Neutrophil (primary cell): Measurements from ENCODE around the gene LRRC27.

Experiments
- H3K27ac ChIP-seq: fragments of 200-600 bp; sonication (generic); 2 replicates; pipeline ENCODE4 v1.5.1; 2016; ENCODE audit warnings: mild to moderate bottlenecking, moderate library complexity
- H3K27me3 ChIP-seq: fragments of 200-600 bp; sonication (generic); 2 replicates; pipeline ENCODE4 v1.6.0; 2016; ENCODE audit warnings: mild to moderate bottlenecking
- H3K36me3 ChIP-seq: fragments of 200-600 bp; sonication (generic); 2 replicates; pipeline ENCODE4 v1.5.1; 2017
- H3K4me1 ChIP-seq, 2 experiments: fragments of 200-600 bp in 1 of 2; sonication (generic) in 1 of 2; 1 replicate in 1 of 2; 2 replicates in 1 of 2; pipeline versions ENCODE4 v1.5.1 to v1.6.1; 2013 to 2016; ENCODE audit warnings: low read depth in 1 of 2, low read length in 1 of 2, mild to moderate bottlenecking in 1 of 2, moderate library complexity in 1 of 2; ENCODE audit not compliant: control insufficient read depth in 1 of 2, insufficient read depth in 1 of 2
- H3K4me3 ChIP-seq, 2 experiments: fragments of 200-600 bp in 1 of 2; sonication (generic) in 1 of 2; 1 replicate in 1 of 2; 2 replicates in 1 of 2; pipeline ENCODE4 v1.5.1; 2013 to 2016; ENCODE audit warnings: low read depth in 1 of 2, low read length in 1 of 2, mild to moderate bottlenecking in 1 of 2, moderate library complexity in 1 of 2
- H3K9me3 ChIP-seq: fragments of 200-600 bp; sonication (generic); 2 replicates; pipeline ENCODE4 v1.5.1; 2016
- TF ChIP-seq, protein P1 (sequence below): fragments of 200-600 bp; sonication (generic); IDR thresholded peaks from 2 replicates; pipeline ENCODE4 v1.5.1; 2016; ENCODE audit warnings: antibody characterized with exemption

Gene LRRC27

DNA sequence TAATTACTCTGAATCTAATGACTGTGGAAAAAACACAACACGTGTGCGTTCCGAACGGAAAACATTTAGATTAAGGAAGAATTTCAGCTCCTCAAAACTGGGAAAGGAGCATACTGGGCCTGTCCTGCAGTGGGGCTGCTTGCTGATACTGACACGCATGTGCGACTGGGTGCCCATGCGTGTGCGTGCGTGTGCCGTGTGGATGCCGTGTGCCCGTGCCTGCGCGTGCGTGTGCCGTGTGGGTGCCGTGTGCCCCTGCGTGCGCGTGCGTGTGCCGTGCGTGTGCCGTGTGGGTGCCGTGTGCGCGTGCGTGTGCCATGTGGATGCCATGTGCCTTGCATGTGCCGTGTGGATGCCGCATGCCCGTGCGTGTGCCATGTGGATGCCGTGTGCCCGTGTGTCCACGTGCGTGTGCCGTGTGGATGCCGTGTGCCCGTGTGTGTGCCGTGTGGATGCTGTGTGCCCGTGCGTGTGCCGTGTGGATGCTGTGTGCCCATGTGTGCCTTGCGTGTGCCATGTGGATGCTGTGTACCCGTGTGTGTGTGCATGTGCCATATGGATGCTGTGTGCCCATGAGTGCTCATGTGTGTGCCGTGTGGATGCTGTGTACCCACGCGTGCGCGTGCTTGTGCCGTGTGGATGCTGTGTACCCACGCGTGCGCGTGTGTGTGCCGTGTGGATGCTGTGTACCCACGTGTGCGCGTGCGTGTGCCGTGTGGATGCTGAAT is 93.2 kb downstream of the LRRC27 start:
- H3K4me3 ChIP-seq, result no peak overlapping the region
- H3K27me3 ChIP-seq, result no peaks in the 10 kb centered on the region
- peaks cover 34 to 42% of the 10 kb centered on the region in 2 experiments for H3K4me1 ChIP-seq
- H3K9me3 ChIP-seq, result no peaks in the 10 kb centered on the region
- no peaks in the 10 kb centered on the region for H3K36me3 ChIP-seq
- H3K27ac ChIP-seq, result no peak overlapping the region
- TF ChIP-seq, protein P1, sequence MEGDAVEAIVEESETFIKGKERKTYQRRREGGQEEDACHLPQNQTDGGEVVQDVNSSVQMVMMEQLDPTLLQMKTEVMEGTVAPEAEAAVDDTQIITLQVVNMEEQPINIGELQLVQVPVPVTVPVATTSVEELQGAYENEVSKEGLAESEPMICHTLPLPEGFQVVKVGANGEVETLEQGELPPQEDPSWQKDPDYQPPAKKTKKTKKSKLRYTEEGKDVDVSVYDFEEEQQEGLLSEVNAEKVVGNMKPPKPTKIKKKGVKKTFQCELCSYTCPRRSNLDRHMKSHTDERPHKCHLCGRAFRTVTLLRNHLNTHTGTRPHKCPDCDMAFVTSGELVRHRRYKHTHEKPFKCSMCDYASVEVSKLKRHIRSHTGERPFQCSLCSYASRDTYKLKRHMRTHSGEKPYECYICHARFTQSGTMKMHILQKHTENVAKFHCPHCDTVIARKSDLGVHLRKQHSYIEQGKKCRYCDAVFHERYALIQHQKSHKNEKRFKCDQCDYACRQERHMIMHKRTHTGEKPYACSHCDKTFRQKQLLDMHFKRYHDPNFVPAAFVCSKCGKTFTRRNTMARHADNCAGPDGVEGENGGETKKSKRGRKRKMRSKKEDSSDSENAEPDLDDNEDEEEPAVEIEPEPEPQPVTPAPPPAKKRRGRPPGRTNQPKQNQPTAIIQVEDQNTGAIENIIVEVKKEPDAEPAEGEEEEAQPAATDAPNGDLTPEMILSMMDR, result no peak

DNA sequence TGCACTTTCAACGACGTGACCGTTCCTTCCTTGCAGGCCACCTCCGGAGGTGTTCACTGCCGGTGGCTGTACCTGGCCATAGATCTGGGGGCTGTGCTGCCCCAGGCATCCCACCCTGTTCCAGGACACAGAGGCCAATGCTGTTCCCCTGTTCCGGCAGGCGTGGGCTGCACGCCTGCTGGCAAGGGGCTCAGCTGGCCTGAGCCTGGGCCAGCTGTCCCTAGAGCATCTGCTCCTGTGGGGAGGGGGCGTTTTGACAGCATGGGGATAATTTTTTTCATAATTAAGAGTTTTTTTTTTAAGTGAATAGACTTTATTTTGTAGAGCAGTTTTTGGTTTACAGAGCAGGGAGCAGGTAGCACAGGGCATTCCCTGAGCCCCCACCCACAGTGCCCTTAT is 93.8 kb downstream of the LRRC27 start:
- peaks cover 28 to 36% of the 10 kb centered on the region in 2 experiments for H3K4me1 ChIP-seq
- no peak overlapping the region for H3K4me3 ChIP-seq
- H3K27me3 ChIP-seq, result no peaks in the 10 kb centered on the region
- no peaks in the 10 kb centered on the region for H3K36me3 ChIP-seq
- no peaks in the 10 kb centered on the region for H3K9me3 ChIP-seq
- TF ChIP-seq, protein P1, result no peak
- no peak overlapping the region for H3K27ac ChIP-seq

DNA sequence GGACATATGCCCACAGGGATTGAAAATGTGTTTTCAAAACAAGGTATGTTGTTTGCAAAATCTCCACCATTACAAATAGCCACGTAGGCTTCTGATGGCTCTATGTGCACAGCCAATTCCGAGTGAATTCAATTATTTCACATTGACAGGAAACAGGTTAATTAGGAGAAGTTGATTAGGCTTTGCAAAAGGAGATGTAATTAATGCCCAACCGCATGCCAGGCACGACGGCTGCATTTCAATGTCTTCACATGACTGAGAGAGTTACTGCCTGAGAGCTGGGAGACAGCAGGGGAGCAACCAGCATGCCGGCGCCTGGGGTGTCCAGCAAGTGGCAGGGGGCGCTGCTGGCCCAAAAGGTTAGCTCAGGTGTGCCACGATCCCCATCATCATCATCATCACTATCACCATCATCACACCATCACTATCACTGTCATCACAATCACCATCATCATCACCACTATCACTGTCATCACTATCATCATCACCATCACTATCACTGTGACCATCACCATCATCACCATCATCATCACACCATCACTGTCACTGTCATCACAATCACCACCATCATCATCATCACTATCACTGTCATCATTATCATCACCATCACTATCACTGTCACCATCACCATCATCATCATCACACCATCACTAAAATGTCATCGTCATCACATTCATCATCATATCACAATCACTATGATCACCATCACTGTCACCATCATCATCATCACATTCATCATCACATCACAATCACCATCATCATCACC is 95.2 kb downstream of the LRRC27 start:
- H3K27me3 ChIP-seq, result no peaks in the 10 kb centered on the region
- TF ChIP-seq, protein P1, result no peak
- no peaks in the 10 kb centered on the region for H3K9me3 ChIP-seq
- H3K27ac ChIP-seq, result no peak overlapping the region
- peaks cover 14 to 22% of the 10 kb centered on the region in 2 experiments for H3K4me1 ChIP-seq
- no peaks in the 10 kb centered on the region for H3K36me3 ChIP-seq
- no peak overlapping the region for H3K4me3 ChIP-seq

DNA sequence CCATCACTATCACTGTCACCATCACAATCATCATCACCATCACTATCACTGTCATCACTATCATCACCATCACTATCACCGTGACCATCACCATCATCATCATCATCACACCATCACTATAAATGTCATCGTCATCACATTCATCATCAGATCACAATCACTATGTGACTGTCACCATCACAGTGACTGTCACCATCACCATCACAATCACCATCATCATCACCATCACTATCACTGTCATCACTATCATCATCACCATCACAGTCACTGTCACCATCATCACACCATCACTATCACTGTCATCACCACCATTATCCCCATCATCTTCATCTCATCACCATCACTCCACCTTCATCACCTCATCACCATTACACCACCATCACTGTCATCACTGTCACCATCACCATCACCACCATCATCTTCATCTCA is 96.0 kb downstream of the LRRC27 start:
- no peak overlapping the region for H3K27ac ChIP-seq
- H3K4me1 ChIP-seq, result peaks cover 6 to 14% of the 10 kb centered on the region in 2 experiments
- no peaks in the 10 kb centered on the region for H3K9me3 ChIP-seq
- no peak overlapping the region for H3K4me3 ChIP-seq
- TF ChIP-seq, protein P1, result no peak
- no peaks in the 10 kb centered on the region for H3K27me3 ChIP-seq
- no peaks in the 10 kb centered on the region for H3K36me3 ChIP-seq

DNA sequence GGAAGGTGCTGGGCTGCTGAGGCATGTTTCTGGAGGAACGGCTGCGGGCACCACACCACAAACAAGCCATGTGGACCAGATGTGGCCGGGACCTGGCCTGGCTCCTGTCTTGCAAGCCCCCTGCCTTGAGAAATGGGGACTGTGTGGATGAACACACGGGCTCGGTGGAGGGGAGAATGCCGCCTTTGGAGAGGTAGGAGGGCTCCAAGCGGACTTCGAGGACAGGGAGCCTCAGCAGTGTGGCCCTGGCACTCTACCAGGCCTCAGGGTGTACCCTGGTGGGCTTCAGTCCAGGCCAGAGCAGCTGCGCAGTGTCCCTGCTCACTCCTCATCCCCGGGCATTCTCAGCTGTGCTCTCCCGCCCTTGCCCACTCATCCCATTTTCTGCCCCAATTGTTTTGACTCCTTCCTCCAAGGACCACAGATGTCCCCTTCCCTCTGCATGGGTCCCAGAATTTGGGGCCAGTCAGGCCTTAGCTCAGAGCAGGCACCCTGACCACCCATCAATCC is 96.5 kb downstream of the LRRC27 start:
- Histone ChIP-seq H3K9me3 (no peaks in the 10 kb centered on the region), H3K27ac (no peak overlapping the region), H3K4me3 (no peak overlapping the region)

More for the DNA sequence above, 96.5 kb downstream of the LRRC27 start:
- TF ChIP-seq, protein P1, result no peak
- H3K4me1 ChIP-seq, result peaks cover under 1 to 8% of the 10 kb centered on the region in 2 experiments
- no peaks in the 10 kb centered on the region for H3K27me3 ChIP-seq
- H3K36me3 ChIP-seq, result no peaks in the 10 kb centered on the region
